ENCODE measurements around the gene SSTR3. TPM values are rescaled to one million over a fixed set of nuclear protein-coding genes. Genes with fewer than 3 reads are reported as not detected.
A peak's percentile ranks its signal among the peaks of the same experiment; 100 is the strongest.

The SSTR3 gene
- total and polyA plus RNA-seq, 9 of the 15 experiments (the other 6 are each of a cell fraction or from before 2014, with no cell fraction given): 0.03 TPM; not detected in 8

GRCh38 chr22:37190262-37190780, 22.0 kb downstream of the SSTR3 start:
- Histone ChIP-seq H3K9ac (ENCODE audit: insufficient read depth in 1 of 2, low read depth in 2 of 2, low read length in 2 of 2) (no peak overlapping the region), H3K79me2 (ENCODE audit: control insufficient read depth, insufficient read depth, low read length) (no peaks in the 10 kb centered on the region), H3K9me1 (ENCODE audit: control insufficient read depth, insufficient read depth, low read length) (no peaks in the 10 kb centered on the region), H3K27me3 (ENCODE audit: control insufficient read depth in 2 of 2, insufficient read depth in 2 of 2, low read length in 2 of 2) (peaks cover 0 to 4% of the 10 kb centered on the region in 2 experiments; a peak in 2 of 5 replicates), H3K4me1 (replicated peaks in 1 of 2; ENCODE audit: control insufficient read depth in 2 of 2, insufficient read depth in 2 of 2, low read length in 2 of 2) (peaks cover 9 to 12% of the 10 kb centered on the region in 2 experiments), H3K27ac (ENCODE audit: extremely low read depth, low read depth, low read length) (no peak overlapping the region), H3K4me3 (no peak overlapping the region), H4K20me1 (replicated peaks; ENCODE audit: control insufficient read depth, insufficient read depth, low read length) (no peaks in the 10 kb centered on the region), H3K9me3 (replicated peaks; ENCODE audit: control insufficient read depth, insufficient read depth, low read depth, low read length) (peaks cover 3% of the 10 kb centered on the region; the same call in 1 of the 2 replicates), H3K4me2 (ENCODE audit: insufficient read depth, low read length) (no peak overlapping the region), H2AFZ (ENCODE audit: low read depth, low read length) (no peak overlapping the region), H3K36me3 (ENCODE audit: control insufficient read depth, insufficient read depth, low read length) (no peaks in the 10 kb centered on the region)
- peak; percentile 19 for FAIRE-seq
- TF ChIP-seq TCF7L2 (IDR thresholded peaks at IDR 0.05; ENCODE audit: low read depth, low read length) (no peak), TCF3 (CRISPR knock-in tag; IDR thresholded peaks at IDR 0.05) (peak; percentile 47; the same call in 1 of the 2 replicates), CBFA2T2 (conservative IDR thresholded peaks at IDR 0.05) (peak; percentile 31), CTBP1 (IDR thresholded peaks at IDR 0.05; ENCODE audit: borderline replicate concordance) (no peak), TAL1 (IDR thresholded peaks at IDR 0.05) (peak; percentile 11; the same call in 1 of the 2 replicates), U2AF2 (optimal IDR thresholded peaks at IDR 0.05; ENCODE audit: low read depth, low read length) (no peak), CBFA2T3 (IDR thresholded peaks at IDR 0.05) (peak; percentile 58), SRF (CRISPR knock-in tag; IDR thresholded peaks at IDR 0.05) (no peak), FOXO4 (CRISPR knock-in tag; IDR thresholded peaks at IDR 0.05) (no peak), ZNF133 (CRISPR knock-in tag; IDR thresholded peaks at IDR 0.05) (no peak)
- ChIA-PET CTCF (ENCODE audit: low intra/inter-chr PET ratio) (no interaction called here), POLR2A (no interaction called here)
- 29% methylated on average over 3 of the region's 4 CpGs for WGBS (ENCODE audit: insufficient coverage, low coverage, missing lambda C conversion rate)
- DNase-seq (ENCODE audit: extremely low read depth in 1 of 4, low spot score in 3 of 4): peak in 1 of 4 experiments; percentile 48
- in situ Hi-C loops (cut with MboI) (no loop called here), intact Hi-C loops (cut with micrococcal nuclease) (loop anchor here (10.0 kb wide), 1 partner anchor 406 kb away; no protein-coding TSS in a partner anchor)
- no TSS peak for BruUV-seq (replicated peaks)
- ATAC-seq: no peak

Data from K562 (cell line).